GM12801 (cell line): ENCODE data around the gene DNAH14.

ENCODE experiments used
- TF ChIP-seq, protein P1 (sequence below): IDR thresholded peaks from one replicate; pipeline ENCODE4 v1.5.1; 2011; ENCODE audit warnings: control low read depth; ENCODE audit not compliant: insufficient read length; ENCODE audit errors: extremely low read depth

The DNAH14 gene

DNA sequence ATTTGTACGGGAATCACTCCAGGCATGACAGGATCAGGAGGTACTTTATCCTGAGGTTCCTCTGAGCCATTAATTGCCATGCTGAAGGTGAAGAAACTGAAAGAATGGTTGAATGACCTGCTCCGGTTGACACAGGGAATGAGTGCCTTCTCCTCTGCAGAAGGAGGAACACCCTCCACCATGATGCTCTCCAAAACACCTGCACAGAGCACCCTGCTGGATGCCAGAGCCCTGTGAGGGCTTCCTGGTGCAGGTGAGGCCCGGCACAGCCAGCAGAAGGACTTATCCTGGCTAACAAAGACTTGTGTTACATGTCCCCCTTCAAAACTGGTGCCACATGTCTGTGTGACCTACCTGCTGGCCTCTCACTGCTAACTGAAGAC lies 512.6 kb downstream of the DNAH14 start:
- TF ChIP-seq, protein P1, sequence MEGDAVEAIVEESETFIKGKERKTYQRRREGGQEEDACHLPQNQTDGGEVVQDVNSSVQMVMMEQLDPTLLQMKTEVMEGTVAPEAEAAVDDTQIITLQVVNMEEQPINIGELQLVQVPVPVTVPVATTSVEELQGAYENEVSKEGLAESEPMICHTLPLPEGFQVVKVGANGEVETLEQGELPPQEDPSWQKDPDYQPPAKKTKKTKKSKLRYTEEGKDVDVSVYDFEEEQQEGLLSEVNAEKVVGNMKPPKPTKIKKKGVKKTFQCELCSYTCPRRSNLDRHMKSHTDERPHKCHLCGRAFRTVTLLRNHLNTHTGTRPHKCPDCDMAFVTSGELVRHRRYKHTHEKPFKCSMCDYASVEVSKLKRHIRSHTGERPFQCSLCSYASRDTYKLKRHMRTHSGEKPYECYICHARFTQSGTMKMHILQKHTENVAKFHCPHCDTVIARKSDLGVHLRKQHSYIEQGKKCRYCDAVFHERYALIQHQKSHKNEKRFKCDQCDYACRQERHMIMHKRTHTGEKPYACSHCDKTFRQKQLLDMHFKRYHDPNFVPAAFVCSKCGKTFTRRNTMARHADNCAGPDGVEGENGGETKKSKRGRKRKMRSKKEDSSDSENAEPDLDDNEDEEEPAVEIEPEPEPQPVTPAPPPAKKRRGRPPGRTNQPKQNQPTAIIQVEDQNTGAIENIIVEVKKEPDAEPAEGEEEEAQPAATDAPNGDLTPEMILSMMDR = no peak

DNA sequence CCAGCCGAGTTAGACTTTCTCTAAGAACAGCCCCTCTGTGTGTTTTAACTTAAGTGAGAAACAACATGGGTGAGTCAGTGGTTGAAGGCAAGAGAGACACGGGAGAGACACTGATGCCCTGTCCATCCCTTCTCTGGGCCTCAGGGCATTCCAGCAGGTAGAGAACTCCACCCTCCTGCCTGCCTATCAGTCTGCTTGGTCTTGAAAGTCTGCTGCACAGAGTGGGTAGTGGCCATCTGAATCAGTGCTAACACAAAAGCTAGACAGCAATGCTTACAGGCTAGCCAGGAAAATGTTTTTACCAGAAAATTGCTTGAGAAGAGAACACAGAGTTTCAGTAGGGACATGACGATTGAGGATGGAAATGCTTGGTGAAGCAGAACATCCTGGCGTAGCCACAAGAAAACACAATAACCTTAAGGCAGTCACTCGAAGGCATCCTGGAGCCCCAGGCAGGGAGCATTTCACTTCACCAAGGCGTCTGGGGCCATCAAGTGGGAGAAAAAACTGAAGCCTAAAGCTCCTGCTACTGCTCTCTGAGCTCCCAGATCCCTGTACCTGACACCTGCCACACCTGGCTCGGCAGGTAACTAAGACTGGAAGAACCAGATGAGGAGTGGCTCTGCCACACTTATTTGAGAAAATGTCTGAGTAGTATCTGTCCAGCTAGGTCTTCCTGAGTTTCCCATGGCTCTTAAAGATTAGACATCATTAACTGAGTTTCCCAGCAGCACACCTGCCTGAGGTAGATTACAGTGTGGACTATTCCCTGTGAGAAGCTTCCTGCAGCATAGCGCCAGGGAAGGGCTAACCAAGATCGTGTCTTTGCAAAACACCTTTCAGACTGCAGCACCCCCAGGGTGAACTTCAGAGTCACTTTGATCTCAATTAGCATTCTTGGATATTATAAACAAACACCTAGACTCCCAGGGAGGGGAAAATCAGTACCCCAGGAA lies 516.4 kb downstream of the DNAH14 start:
- TF ChIP-seq, protein P1 = no peak

DNA sequence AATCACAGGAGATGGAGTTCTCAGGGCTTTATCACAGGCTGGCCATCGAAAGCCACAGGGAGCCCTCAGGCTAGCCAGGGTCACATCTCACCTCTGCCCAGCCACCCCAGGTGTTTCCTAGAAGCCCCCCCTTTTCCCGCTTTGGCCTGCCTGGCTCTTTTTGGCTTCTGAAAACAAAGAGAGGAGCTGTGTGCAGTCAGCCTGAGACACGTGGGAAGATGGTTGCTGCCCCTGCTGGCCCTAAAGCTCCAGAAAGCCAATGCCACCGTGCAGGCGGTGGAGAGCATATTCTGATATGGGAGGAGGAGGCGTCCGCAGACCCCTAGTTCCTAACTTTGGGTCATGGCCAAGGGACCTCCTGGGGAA lies 517.1 kb downstream of the DNAH14 start:
- TF ChIP-seq, protein P1 = no peak

DNA sequence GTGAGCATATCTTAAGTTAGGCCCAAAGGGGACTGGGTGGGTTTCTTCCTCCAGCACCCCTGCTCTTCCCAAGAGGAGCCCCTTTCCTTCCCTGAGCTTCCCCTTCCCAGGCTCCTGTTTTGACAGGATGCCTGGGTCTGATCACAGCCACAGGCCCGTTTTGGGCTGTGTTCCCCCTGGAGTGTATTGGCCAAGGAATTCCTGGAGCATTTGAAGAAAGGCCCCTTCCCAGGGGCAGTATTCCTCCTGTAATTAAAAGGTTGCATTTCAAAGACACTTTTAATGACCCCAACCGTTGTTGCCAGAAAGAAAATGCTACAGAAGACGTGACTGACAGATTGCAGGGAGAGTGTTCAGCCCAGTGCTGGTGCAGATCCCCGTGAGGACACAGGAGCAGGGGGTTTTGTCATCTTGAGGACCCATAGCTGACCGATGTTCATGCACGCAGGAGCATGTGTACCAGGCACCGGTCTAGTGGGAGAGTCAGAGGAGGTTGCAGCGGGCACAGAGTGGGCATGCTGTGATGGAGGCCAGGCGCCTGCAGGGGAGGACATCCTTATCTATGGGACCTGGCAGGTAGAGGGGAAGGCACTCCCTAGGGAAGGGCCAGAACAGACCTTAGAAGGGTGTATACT lies 517.6 kb downstream of the DNAH14 start:
- TF ChIP-seq, protein P1 = no peak

DNA sequence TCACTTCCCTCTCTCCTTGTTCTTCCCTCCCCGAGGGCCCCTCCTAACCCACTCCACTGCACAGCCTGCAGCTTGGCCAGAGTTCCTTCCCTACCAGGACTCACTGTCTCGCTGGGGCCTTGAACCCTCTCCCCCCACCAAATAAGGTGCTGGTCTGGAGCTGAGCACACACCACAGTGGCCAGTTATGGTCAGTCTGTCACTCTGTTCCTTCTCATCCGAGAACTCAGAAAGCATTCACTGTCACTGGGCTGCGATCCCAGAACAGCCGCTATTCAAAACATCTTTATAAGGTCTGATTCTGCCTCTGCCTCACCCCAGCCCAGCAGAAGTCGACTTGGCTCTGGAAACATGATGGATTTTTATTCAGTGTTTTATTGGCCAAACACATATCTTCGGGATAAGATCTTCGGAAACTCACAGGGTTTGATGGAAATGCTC lies 518.2 kb downstream of the DNAH14 start:
- TF ChIP-seq, protein P1 = no peak

DNA sequence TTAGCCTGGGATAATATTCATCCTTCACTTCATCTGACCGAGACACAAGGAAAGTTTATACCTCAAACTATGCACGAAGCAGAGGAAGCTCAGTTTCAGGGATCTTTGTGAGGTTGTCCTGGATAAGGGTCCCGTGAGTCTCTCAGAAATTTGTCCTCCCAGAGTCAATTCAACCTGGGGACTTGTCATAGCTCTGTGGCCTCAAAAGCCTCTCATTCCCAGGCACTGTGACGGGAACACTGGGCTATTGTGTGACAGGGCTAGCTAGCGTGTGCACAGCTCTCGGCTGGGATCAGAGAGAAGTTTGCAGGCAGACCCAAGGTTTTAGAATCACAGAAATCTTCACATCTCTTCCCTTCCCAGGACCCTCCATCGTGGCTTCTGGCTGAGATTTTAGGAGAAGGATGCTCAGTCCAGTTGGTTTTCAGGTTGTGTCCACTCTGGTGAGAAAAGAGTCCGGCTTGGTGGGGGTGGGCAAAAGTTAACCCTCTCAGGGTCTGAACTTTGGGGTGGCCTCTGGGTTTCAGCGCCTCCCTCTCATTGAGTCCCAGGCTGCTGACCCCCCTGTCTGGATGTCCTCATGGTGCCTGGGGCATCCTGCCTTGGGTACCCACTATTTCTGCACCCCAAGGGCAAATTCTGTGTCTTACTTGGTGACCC lies 518.8 kb downstream of the DNAH14 start:
- TF ChIP-seq, protein P1 = no peak
